ENCODE data around the gene DCPS. TPM values are rescaled to one million over a fixed set of nuclear protein-coding genes. Genes with fewer than 3 reads are reported as not detected.
"Not testable (repeated sequence)": the region's sequence is repeated elsewhere in the genome, so short reads cannot be mapped to it uniquely, and the experiment has no call there.

DCPS gene
- total RNA-seq, 1 donor from 2014 or later: 10.7 TPM

DNA sequence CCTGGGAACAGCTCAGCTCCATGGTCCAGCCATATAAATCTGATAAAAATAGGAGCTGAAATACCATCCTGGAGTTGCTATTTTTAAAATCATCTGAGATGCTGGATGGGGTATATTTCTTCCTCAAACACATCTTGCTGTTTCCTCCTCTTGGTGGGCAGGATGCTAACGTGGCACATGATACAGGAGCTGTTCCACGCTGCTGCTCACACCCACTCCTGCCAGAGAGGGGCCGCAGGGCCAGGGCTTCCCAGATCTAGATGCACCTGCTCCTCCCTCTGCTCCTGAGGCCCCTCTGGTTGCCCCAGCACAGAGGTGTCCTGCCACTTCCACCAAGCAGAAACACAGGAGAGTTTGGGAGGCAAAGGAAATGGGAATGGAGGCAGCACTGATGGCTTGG, 48.3 kb downstream of the DCPS start:
- intact Hi-C loops (cut with DNase I): no loop called here
- ATAC-seq (ENCODE audit: poor library complexity): no peak
- DNase-seq: no peak

DNA sequence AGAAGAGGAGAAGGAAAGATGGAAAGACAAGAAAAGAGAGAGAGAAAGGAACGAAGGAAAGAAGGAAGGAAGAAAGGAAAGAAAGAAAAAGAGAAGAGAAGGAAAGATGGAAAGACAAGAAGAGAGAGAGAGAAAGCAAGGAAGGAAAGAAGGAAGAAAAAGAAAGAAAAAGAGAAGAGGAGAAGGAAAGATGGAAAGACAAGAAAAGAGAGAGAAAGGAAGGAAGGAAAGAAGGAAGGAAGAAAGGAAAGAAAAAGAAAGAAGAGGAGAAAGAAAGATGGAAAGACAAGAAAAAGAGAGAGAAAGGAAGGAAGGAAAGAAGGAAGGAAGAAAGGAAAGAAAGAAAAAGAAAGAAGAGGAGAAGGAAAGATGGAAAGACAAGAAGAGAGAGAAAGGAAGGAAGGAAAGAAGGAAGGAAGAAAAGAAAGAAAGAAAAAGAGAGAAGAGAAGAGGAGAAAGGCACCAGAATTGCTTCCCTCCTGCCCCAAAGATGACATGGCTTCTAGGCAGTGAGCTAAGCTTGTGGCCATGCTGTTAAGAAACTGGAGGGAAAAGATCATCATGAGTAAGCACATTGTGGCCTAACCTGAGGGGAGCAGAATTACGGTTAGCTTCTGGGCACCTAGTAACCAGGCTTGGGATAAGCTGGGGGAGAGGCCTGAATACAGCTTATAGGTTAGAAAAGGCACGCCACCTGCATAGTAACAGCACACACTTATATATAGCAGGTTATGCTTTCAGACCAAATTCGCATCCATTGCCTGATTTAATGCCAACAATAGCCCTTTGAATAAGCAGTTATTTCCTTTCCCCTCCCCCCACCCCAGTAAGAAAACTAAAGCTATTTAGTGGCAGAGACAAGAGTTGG, 49.3 kb downstream of the DCPS start:
- DNase-seq (no peak), ATAC-seq (ENCODE audit: poor library complexity) (no peak)
- intact Hi-C loops (cut with DNase I): no loop called here

DNA sequence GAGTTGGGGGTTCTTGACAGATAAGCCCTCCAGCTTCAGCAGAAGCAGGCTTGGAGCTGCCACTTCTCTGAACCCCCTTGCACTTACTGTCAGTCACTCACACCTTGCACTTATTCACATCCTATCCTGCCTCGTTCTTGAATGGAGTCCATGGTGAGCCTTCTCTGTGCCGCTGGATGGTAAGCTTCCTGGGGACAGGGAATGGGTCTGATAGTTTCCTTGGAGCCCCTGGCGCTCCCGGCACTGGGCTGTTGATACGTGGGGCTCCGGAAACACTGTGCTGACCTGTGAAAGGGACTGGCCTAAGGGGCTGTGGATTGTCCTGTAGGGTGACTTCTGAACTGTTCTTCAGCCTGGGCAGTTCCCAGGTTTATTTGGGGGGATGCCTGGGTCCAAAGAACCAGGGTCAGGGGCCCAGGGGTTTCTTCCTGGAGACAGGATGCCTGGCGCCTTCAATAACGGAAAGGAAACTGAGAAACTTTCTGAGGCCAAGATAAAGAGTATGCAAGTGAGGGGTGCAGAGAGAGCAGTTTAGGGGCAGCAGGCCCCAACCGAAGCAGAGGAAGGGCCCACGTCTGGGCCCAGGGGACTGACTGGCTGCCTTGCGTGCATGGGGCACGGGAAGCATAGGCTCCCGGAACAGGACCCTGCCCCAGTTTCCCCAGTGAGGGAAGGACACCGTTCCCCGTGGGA, 50.9 kb downstream of the DCPS start:
- ATAC-seq (ENCODE audit: poor library complexity): no peak
- no peak for DNase-seq
- intact Hi-C loops (cut with DNase I): loop anchor here (5.0 kb wide), 2 partner anchors 42 to 63 kb away; no protein-coding TSS in a partner anchor

DNA sequence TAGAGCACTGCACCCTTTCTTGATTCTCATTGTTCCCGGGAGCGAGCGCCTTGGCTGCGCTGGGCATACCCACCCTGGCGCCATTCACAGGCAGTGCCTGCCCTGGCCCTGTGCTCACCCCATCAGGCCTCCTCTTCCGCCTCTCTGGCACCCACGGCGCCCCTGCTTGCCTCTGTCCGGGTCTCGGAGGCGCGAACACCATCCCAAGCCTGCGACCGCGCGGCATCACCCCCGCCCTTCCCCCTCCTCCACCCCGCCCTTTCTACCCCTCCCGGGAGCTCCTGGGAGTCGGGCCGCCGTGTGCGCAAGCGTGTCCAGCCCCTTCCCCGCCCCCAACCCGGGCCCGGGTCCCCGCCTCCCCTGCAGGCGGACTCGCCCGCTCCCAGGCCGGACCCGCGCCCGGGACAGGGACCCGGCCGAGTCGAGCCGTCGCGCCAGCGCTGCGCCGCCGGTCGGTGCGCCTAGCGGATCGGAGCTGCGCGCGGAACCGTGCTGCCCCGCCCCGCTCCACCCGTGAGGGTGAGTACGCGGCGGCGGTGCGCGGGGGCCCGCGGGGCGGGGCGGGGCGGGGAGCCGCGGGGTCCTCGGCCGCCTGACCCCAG, 51.6 kb downstream of the DCPS start, which contains the start of gene ST3GAL4:
ST3GAL4 (plus strand) TSS at position 363 of the 602 bp plus-strand sequence. CDS start 50,470 bp downstream, outside the sequence.
- DNase-seq: peak; percentile 92
- intact Hi-C loops (cut with DNase I): loop anchor here (5.0 kb wide), 2 partner anchors 43 to 62 kb away; no protein-coding TSS in a partner anchor
- peak; percentile 85 for ATAC-seq (ENCODE audit: poor library complexity)

DNA sequence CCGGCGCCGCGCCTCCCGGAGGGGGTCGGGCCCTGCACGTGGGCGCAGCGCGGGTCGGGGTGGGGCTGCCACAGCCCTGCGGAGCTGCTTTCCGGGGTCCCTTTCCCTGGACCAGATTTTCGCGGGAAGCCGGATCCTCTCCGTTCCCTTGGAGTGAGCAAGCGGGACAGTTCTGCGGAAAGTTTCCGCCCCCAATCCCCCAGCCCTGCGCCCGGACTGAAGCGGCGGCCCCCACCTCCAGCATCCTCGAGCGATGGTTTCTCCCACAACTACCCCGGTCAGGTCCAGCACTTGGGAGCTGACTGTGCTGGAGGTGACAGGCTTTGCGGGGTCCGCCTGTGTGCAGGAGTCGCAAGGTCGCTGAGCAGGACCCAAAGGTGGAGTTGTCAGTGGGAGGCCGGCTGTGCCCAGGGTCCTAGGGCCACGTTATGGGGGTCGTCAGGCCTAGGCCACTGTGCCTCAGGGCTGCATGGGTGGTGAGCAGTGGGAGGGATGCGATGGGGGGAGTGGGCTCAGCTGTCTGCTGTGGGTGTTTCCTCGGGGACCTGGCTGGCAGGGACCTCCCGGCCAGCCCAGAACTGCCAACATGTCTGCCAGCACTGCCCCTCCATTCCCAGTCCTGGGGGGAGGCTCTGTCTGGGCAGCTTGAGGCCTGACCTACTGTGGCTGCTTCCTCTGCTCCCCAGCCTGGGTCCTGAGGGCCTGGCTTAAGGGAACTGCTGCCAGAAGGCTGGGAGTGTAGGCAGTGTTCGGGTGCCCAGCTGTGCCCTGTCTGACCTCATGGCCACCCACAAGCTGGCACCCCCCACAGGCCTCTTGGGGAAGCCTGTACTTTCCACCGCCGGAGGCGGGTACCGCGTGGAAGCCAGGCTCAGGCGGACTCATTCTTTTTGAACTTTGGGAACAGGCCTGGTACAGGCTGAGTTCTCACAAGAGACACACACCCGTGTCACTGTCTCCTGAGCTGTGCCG, 52.4 kb downstream of the DCPS start:
- DNase-seq: peak; percentile 78
- intact Hi-C loops (cut with DNase I): loop anchor here (5.0 kb wide), 2 partner anchors 44 to 61 kb away; no protein-coding TSS in a partner anchor

DNA sequence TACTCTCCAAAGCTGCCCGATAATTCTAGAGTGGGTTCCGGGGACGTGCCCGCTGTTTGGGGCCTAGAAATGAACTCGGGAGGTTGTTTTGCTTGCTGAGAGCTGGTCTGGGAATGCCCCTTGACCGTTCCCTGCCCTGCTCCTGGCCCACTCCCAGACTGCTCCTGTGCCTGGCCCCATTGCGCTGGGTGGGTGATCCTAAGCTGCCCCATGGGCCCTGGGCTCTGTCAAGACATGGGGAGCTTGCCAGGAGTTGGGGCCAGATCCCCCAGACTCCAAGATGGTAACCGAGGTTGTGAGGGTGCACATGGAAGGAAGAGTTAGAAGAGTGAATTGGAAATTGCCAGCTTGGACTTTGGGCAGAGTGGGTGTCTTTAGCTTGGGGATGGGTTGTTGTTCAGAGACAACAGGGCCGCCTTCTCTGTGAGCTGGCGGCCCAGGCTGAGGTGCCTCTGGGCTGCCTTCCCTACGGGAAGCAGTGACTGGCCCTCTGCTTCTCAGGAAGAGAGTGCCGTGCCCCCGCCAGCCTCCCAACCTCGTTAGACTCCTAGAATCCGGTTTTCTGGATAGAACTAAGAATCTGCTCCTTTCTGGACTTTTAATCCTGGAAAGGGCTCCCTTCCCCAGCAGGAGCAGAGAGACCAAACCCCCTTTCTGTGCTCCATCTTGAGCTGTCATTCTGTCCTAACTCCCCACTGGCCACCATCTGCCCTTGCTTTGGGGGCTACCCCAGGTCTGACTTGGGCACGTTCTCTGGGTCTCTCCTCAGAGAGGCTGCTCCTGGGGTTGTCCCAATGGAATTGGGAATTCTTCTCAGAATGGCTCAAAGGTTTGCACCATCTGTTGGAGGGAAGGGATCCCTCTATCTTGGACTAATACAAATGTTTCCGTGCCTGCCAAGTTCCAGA, 53.4 kb downstream of the DCPS start:
- ATAC-seq (ENCODE audit: poor library complexity): no peak
- intact Hi-C loops (cut with DNase I): loop anchor here (5.0 kb wide), 2 partner anchors 45 to 60 kb away; no protein-coding TSS in a partner anchor
- DNase-seq: no peak

More for the DNA sequence above, 52.4 kb downstream of the DCPS start:
- peak; percentile 23 for ATAC-seq (ENCODE audit: poor library complexity)

DNA sequence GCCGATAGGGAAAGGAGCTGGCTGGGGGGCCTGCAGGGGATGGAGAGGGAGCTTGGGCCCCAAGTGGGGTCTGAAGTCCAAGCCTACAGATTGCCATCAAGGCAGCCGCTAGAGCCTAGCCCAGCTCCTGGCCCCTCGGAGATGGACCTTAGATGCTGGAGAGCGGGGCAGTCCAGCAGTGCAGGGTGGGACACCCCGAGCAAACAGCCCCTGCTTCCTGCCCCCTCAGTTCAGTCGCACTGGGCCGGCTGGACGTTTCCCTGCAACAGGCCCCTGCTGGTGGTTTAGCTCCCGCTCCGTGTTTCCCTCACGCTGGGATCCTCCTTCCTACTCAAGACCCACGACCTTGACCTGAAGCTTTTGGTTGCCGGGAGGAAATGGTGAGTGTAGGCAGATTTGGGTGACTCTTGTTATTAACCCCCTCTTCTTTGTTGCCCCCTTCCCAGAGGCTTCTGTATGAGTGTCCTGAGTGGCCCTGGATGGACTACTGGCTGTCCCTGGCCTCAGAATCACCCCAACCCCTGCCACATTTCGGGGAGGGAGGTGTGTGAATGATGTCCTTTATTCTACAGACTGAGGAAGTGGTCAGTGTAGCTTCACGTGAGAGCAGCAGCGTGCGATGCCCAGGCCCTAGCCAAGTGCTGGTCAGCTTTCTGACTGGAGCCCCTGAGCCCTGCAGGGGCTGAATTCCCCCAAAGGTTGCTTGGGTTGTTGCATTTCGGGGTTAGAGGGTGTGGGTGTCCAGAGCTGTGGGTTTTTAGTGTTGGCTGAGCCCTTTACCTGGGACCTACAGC, 54.3 kb downstream of the DCPS start:
- ATAC-seq (ENCODE audit: poor library complexity) (no peak), DNase-seq (no peak)
- intact Hi-C loops (cut with DNase I): loop anchor here (5.0 kb wide), 2 partner anchors 46 to 59 kb away; no protein-coding TSS in a partner anchor

DNA sequence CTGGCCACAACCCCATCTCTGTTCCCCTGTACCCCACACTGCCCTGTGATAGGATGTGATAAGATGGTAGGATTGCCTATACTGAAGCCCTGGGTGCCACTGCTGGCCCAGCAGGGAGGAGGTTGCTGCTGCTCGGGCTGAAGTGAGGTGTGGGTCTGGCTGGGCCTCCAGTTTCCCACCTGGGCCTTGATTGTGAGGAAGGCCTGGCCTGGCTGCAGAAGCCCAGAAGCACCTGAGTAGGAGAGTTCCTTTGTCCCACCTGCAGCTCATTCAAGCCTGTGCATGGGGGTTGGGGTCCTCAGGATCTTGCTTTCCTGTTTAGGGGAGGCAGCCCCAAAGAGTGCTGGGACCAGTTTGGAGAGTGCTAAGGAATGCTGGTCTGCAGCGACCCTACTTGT, 54.9 kb downstream of the DCPS start:
- DNase-seq (no peak), ATAC-seq (ENCODE audit: poor library complexity) (no peak)
- intact Hi-C loops (cut with DNase I): loop anchor here (5.0 kb wide), 2 partner anchors 46 to 59 kb away; no protein-coding TSS in a partner anchor

DNA sequence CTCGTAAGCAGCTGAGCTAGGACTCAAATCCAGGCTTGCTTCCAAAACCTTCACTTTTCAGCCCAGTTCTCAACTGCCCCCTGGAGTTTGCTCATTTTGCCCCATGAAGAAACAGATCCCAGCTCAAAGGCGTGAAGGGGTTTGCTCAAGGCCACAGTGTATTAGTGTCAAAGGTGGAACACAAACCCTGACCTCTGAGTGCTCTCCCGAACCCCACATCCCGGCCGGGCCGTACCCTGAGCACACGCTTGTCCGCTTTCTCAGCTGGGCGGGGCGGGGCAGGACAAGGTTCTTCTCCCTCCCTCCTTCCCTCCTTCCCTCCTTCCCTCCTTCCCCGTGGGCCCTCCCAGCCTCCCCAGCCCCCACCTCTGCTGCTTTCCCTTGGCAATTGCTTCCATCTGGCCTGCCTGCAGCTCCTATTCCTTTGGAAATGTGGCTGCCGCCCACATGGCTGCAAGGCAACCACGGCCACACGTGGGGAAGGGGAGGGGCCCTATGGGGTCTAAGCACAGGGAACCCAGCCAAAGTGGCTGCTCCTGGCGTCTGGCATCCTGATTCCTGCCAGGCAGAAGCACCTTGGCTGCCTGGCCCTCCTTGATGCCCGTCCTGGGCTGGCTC, 55.7 kb downstream of the DCPS start:
- intact Hi-C loops (cut with DNase I): loop anchor here (5.0 kb wide), 2 partner anchors 47 to 58 kb away; no protein-coding TSS in a partner anchor
- ATAC-seq (ENCODE audit: poor library complexity): peak; percentile 30
- peak; percentile 86 for DNase-seq

DNA sequence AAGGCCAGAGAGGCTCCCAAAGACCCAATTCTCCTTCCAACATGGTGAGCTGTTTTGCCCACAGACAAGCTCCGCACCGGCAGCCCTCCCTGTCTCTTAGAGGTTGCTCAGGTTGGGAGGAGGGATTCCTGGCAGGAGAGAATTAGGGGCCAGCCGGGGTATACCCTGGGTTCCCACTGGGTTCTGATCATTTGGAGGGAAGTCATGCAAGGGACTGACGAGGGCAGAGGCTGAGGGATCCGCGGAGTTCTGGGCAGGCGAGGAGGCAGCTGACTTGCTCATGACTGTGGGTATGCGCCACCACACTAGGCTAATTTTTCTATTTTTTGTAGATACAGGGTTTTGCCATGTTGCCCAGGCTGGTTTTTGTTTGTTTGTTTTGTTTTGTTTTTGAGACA, 56.2 kb downstream of the DCPS start:
- no peak for DNase-seq
- intact Hi-C loops (cut with DNase I): no loop called here
- ATAC-seq (ENCODE audit: poor library complexity): no peak

DNA sequence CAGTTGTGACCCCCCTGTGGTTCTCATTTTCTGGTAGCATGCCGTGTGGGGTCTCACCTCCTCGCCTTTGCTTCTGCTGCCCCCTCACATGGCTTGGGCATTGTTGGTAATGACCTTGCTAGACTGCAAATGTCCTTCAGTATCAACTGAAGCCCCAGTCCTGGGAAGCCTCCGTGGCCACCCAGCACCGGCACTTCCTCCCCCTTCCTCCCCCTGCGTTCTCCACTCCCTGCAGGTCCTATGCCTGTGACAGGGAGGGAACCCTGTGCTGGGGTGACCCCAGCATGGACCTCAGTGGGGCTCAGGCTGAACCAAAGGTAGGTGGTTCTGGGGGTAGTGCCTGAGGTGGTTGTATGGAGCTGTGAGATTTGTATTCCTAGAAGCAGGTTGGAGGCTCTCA, 57.5 kb downstream of the DCPS start:
- DNase-seq: peak; percentile 31

DNA sequence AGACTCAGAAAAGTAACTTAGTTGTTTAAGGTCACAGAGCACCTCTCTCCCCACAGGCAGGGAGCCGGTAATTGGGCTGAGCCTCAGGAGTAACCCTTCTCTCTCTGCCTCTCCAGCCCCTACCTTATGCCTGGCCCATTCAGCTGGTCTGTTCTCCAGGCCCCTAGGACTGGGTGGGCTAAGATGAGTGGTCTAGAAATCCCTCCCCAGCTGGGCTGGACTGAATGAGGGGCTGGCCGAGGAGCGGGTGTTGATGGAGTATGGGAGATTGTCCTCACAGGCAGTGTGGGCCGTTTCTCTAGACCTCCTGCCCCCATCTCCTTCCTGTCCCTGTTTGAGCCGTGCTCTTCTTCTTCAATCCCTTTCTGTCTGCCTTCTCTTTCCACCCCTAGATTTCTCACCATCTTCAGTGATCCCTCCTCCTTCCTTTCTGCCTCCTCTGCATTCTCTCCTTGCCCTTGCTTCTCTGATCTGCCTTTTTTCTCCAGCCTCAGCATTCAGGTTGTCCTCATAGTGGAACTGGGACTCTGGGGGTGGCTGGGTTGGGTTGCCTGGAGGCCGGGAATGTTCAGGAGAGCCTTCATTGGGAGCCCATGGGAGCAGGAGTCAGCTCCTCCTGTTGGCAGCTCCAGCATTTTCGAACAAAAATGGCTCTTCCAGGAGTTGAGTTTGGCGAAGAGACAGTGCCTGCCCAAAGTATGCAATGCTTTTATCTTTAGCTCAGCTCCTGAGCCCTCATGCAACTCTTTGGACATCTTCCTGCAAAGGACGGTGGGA, 59.2 kb downstream of the DCPS start:
- no peak for DNase-seq
- no peak for ATAC-seq (ENCODE audit: poor library complexity)

More for the DNA sequence above, 57.5 kb downstream of the DCPS start:
- ATAC-seq (ENCODE audit: poor library complexity): no peak
- intact Hi-C loops (cut with DNase I): no loop called here

DNA sequence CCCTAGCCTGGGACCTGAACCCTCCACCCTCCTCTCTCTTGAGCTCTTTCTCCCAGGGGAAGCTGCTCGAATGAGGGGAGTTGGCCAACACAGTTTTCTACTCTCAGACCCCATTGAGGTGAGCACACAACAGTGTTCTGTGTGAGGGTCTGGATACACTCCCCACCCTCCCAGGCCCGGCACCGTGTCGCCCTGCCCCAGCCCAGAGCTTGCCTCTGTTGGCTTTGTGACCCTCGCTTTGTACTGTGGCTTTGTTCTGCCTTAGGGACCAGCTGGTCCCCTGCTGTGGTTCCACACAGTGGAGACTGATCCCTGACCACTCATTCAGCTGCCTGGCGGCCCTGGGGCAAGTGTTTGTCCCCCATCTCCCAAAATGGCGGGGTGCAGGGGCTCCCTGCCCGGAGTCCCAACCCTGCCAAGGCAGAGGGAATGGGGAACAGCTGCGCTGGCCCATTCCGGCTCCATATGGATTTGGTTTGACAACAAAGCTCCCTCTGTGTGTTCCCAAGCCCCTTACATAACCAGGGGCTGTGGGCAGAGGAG, 59.9 kb downstream of the DCPS start:
- ATAC-seq (ENCODE audit: poor library complexity) (no peak), DNase-seq (peak; percentile 62)
- intact Hi-C loops (cut with DNase I): no loop called here

More for the DNA sequence above, 59.2 kb downstream of the DCPS start:
- intact Hi-C loops (cut with DNase I): no loop called here

DNA sequence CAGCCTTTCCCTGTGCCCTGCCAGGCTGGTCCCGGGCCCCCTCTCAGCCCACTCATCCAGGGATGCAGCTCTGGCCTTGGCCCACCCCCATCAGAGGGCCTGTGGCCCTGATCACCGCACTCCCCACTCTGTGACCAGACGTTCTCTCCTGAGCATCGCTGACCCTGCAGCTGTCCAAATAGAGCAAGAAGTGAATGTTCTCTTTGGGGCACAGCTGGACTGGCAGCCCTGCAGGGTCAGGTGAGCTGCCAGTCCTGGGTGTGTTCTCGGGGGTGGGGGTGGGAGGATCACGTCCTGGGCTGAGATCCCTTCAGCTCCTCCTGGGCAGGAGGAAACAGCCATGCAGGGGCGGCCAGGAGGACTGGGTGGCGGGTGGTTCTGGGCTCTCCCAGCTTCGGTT, 60.9 kb downstream of the DCPS start:
- intact Hi-C loops (cut with DNase I): loop anchor here (5.0 kb wide), 1 partner anchor 38 kb away; no protein-coding TSS in a partner anchor
- peak; percentile 1 for ATAC-seq (ENCODE audit: poor library complexity)
- not testable (repeated sequence) for DNase-seq
